HepG2 (cell line): ENCODE results near the gene TMC2.
"Not testable (repeated sequence)": the region's sequence is repeated elsewhere in the genome, so short reads cannot be mapped to it uniquely, and the experiment has no call there.

ENCODE experiments used
- CREM ChIP-seq, 2 experiments: sonication (generic) in 1 of 2; formaldehyde crosslinking in 1 of 2; IDR thresholded peaks; 2 replicates each; pipeline versions ENCODE4 v1.4.0 to v1.6.1; 2016 to 2020; ENCODE audit warnings: antibody characterized with exemption in 1 of 2, mild to moderate bottlenecking in 1 of 2, missing genetic modification reagents in 1 of 2
- NR1H2 ChIP-seq: sonication (generic); formaldehyde crosslinking; IDR thresholded peaks from 2 replicates; pipeline ENCODE4 v1.8.1; 2022; ENCODE audit warnings: low read depth, missing genetic modification reagents, borderline replicate concordance
- SIN3B ChIP-seq: fragments of 150-350 bp; IDR thresholded peaks from 2 replicates; pipeline ENCODE4 v1.6.1; 2014; ENCODE audit warnings: low read length
- TBP ChIP-seq: sonication (generic); formaldehyde crosslinking; IDR thresholded peaks from 2 replicates; pipeline ENCODE4 v1.5.0; 2020; ENCODE audit warnings: missing genetic modification reagents
- ZNF124 ChIP-seq: sonication (generic); formaldehyde crosslinking; IDR thresholded peaks from 2 replicates; pipeline ENCODE4 v1.4.0; 2020; ENCODE audit warnings: missing genetic modification reagents
- ZNF224 ChIP-seq: sonication (generic); formaldehyde crosslinking; IDR thresholded peaks from 2 replicates; pipeline ENCODE4 v1.5.0; 2020; ENCODE audit warnings: mild to moderate bottlenecking, missing genetic modification reagents
- ZNF558 ChIP-seq: sonication (generic); formaldehyde crosslinking; IDR thresholded peaks from 2 replicates; pipeline ENCODE4 v1.9.0; 2022; ENCODE audit warnings: mild to moderate bottlenecking, missing genetic modification reagents, borderline replicate concordance

DNA sequence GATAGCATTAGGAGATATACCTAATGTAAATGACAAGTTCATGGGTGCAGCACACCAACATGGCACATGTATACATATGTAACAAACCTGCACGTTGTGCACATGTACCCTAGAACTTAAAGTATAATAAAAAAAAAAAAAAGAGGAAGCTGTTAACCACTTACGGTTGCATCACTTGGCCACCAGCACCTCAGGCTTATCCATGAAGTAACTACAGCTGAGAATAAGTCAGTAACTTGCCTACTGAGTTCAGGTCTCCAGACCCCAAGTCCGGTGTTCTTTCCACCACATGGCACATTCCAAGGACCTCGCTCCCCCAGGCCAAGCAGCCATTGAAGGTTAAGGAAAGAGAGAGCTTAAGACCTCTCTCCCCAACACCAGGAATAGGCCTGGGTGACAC, 148.4 kb downstream of the TMC2 start:
- TF ChIP-seq ZNF558 (CRISPR knock-in tag); ZNF224 (CRISPR knock-in tag); CREM (IDR thresholded peaks at IDR 0.05); CREM (CRISPR knock-in tag; IDR thresholded peaks at IDR 0.05); ZNF124 (CRISPR knock-in tag); NR1H2 (CRISPR knock-in tag); SIN3B; TBP (CRISPR knock-in tag): not testable (repeated sequence)
